Adipocyte (in vitro differentiated cells): ENCODE results near the gene PYCR2.
A peak's percentile ranks its signal among the peaks of the same experiment; 100 is the strongest.
"Not testable (repeated sequence)": the region's sequence is repeated elsewhere in the genome, so short reads cannot be mapped to it uniquely, and the experiment has no call there.

Experiments used
- DNase-seq: peaks from one replicate; pipeline ENCODE4 v3.0.0-alpha.2; 2015; ENCODE audit warnings: low read depth
- H3K27me3 ChIP-seq: replicated peaks from 2 replicates; pipeline ENCODE4 v1.7.0; 2013; ENCODE audit warnings: mild to moderate bottlenecking, low read length, moderate library complexity; ENCODE audit not compliant: control insufficient read depth, insufficient read depth
- H3K36me3 ChIP-seq: 2 replicates; pipeline ENCODE4 v1.7.0; 2013; ENCODE audit warnings: low read length, mild to moderate bottlenecking, moderate library complexity; ENCODE audit not compliant: control insufficient read depth, insufficient read depth, severe bottlenecking
- H3K4me1 ChIP-seq: 2 replicates; pipeline ENCODE4 v1.7.0; 2013; ENCODE audit warnings: mild to moderate bottlenecking, low read length, moderate library complexity; ENCODE audit not compliant: control insufficient read depth, insufficient read depth
- H3K4me3 ChIP-seq: 2 replicates; pipeline ENCODE4 v1.7.0; 2013; ENCODE audit warnings: mild to moderate bottlenecking, low read length, moderate library complexity
- H3K9ac ChIP-seq: 2 replicates; pipeline ENCODE4 v1.7.0; 2013; ENCODE audit warnings: mild to moderate bottlenecking, low read length, moderate library complexity
- H3K9me3 ChIP-seq: 2 replicates; pipeline ENCODE4 v1.7.0; 2013; ENCODE audit warnings: mild to moderate bottlenecking, low read length, moderate library complexity; ENCODE audit not compliant: control insufficient read depth

Gene PYCR2

DNA sequence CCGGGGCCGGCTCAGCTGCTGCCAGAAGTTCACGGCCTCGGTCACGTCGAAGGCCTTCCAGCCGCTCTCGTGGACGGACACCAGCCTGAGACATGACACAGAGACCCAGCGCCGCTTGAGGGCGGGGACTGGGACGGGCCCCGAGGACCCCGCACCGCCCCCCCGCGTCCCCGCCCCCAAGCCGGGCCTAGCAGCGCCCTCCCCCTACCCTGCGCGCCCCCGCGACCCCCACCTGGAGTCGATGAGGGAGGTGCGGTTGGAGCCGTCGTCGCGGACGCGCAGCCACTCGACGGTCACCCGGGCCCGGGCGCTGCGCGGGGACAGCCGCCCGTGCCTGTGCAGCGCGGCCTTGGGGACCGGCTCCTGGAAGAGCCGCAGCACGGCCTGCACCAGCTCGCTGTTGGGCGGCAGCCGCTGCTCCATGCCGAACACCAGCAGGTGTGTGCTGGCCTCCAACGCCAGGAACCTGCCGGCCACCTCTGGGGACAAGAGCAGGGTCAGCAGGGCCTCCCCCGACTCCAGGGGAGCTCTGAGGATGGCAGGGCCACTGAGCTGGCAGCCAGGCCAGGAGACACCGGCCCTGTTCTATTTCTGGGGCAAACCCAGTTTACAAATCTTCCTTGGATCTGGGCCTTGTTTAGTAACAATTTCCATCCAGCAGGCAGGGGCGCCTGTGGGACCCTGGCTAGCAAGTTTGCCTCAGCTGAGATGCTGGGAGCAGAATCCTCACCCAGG lies 36.3 kb downstream of the PYCR2 start:
- not testable (repeated sequence) for H3K9ac ChIP-seq, H3K9me3 ChIP-seq, H3K27me3 ChIP-seq, DNase-seq, H3K4me3 ChIP-seq, H3K36me3 ChIP-seq
- H3K4me1 ChIP-seq: peaks cover 14% of the 10 kb centered on the region

DNA sequence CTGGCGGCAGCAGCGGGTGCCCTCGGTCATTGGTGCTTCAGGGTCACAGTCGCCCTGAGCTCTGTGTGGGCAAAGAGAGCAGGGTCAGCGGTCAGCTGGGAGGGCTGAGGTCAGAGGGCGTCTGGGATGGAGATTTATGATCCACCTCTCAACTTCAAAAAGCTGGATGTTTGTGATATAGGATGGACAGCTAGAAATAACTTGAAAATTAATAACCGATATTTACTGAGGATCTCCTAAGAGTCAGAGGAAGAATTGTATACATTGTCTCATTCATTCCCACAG lies 37.1 kb downstream of the PYCR2 start:
- no peak for DNase-seq

DNA sequence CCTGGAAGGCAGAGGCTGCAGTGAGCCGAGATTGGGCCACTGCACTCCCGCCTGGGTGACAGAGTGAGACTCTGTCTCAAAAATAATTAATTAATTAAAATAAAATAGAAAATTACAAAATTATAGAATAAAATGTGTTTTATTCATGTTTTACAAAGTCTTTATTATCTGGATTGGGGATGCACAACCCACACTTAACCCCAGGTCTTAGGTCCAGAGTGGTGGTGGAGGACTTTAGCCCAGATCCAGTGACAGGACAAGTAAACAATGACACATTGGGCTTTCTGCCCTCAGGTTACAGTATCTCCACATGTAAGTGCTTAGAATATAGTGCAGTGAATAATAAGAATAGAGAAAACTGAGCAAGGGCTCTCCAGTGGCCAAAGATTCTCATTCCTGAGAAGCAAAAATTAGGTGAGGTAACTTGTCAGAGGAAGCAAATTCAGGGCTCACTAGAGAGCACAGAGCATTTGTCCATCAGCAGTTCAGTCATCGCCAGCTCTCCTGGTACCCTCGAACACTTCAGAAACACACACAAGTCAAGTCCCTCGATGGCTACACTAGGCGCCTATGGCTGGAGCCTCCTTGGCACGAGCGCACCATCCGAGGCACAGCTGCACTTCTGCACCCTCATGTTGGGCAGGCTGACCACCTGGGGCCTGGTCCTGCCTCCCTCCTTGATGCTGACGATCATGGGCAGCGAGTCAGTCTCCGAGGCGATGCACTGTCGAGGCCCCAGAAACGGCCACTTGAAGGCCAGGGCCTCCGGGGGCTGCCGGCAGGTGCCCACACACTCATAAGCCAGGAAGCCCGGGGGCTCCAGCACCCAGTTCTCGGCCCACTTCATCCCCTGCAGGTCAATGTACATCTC lies 37.7 kb downstream of the PYCR2 start:
- H3K27me3 ChIP-seq: peaks cover 5% of the 10 kb centered on the region
- H3K9me3 ChIP-seq: no peaks in the 10 kb centered on the region
- H3K4me1 ChIP-seq: peaks cover 15% of the 10 kb centered on the region
- no peaks in the 10 kb centered on the region for H3K36me3 ChIP-seq
- no peak overlapping the region for H3K9ac ChIP-seq
- no peak overlapping the region for H3K4me3 ChIP-seq
- DNase-seq: no peak

More for the DNA sequence above, 37.1 kb downstream of the PYCR2 start:
- H3K9me3 ChIP-seq: no peaks in the 10 kb centered on the region
- no peak overlapping the region for H3K9ac ChIP-seq
- no peak overlapping the region for H3K4me3 ChIP-seq
- H3K27me3 ChIP-seq: peaks cover 5% of the 10 kb centered on the region
- H3K36me3 ChIP-seq: no peaks in the 10 kb centered on the region
- H3K4me1 ChIP-seq: peaks cover 14% of the 10 kb centered on the region

- peaks cover 5% of the 10 kb centered on the region for H3K27me3 ChIP-seq
Observed at GRCh38 chr1:225885336-225885735, 38.7 kb downstream of the PYCR2 start.

DNA sequence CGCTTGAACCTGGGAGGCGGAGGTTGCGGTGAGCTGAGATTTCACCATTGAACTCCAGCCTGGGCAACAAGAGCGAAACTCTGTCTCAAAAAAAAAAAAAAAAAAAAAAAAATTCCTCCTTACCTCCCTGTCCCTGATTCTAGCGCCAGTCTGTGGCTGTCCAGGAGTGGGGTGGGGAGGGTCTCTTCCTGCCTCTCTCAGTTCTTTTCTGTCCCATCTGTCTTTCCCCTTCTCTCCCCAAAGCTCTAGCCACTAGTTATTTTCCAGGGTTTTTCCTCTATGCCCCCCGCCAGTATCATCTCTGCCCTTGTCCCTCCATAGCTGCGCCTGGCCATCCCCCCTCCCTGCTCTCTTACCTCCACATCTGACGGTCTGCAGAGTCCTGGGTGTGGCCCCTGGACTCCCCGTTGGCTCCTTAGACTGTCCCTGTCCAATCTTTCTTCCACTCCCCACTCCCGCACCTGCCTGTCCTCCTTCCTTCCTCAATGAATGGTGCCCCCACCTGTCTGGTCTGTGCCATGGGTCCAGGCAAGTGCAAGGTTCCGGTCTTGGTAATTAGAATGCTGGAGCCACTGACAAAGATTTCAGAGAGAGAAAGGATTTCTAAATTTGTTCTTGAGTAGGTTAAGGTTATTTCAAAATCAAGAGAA lies 40.3 kb downstream of the PYCR2 start:
- Histone ChIP-seq H3K9me3 (no peaks in the 10 kb centered on the region), H3K36me3 (no peaks in the 10 kb centered on the region), H3K27me3 (peaks cover 5% of the 10 kb centered on the region), H3K4me3 (no peak overlapping the region), H3K9ac (peak overlapping the region; percentile 98), H3K4me1 (peaks cover 36% of the 10 kb centered on the region)
- DNase-seq: no peak

More at GRCh38 chr1:225885336-225885735, 38.7 kb downstream of the PYCR2 start:
- H3K9me3 ChIP-seq: no peaks in the 10 kb centered on the region
- no peaks in the 10 kb centered on the region for H3K36me3 ChIP-seq
- no peak overlapping the region for H3K9ac ChIP-seq
- H3K4me1 ChIP-seq: peaks cover 22% of the 10 kb centered on the region
- no peak overlapping the region for H3K4me3 ChIP-seq
- no peak for DNase-seq

DNA sequence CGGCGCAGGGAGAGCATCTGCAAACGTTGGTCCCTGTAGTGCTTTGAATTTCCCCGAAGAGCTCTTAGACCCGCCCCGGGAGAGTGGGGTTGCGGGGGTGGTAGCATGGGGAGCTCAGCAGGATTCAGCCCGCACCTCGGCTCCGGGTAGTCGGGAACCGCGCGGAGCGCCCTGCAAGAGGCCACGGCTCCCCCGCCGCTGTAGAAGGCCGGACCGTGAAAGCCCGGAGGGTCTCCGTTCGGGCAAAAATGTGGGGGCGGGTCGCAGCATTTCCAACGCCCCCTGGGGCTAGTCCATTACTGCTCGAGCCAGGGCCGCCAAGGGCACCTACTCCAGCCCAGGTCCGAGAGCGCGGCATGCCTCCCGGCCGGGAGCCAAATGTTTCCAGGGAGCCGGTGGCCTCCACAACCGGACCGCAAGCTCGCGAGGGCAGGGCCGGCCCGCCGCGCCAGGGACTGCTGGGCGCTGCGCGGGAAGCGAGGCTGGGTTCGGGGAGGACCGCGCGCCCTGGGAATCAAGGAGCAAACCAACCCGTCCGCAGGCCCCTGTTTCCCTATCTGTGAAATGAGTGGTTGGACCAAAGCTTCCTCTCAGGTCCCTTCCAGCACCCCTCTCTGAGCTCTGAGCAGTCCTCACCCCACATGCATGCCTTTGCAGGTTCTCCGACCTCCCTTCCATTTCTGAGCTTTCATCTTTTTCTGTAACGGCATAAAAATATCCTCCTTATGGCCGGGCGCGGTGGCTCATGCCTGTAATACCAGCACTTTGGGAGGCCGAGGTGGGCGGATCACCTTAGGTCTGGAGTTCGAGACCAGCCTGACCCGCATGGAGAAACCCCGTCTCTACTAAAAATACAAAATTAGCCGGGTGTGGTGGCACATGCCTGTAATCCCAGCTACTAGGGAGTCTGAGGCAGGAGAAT lies 41.1 kb downstream of the PYCR2 start:
- Histone ChIP-seq H3K9ac (peak overlapping the region; percentile 98), H3K4me3 (peak overlapping the region; percentile 96), H3K36me3 (no peaks in the 10 kb centered on the region), H3K27me3 (peaks cover 5% of the 10 kb centered on the region), H3K9me3 (no peaks in the 10 kb centered on the region), H3K4me1 (peaks cover 44% of the 10 kb centered on the region)
- peak; percentile 77 for DNase-seq

DNA sequence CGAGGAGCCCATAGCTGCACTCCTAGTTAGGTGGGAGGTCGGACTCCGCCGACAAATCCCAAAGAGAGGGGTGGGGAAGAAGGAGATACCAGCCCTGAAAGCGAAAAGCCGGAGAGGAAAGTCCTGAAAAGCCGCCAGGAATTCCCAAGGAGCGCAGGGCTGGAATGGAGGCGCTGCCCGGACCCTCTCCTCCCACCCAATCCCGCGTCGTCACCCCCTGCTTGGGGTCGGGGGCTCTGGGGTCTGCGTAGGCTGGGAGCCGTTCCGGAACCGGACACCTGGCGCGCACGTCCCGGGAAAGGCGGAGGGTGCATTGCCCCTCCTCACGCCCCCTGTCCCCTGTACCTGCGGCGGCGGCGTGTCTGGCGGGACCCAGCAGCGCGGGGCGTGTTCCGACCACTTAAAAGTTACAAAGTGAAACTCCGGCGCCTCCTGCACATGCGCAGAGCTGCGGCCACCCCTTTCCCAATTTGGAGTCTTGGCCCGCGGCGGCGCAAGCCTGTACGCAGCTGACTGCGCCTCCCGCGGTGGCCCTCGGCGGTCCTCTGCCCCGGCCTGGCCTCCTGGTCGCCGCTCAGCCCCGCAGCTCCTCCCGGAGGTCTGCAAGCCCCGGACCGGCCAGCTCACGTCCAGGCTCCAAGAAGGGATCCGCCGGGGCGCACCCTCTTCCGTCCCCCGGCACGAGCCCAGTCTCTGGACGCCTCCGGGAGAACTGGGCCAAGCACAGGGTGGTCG lies 41.9 kb downstream of the PYCR2 start, which contains the start of gene TMEM63A:
TSS of gene TMEM63A (minus strand) at position 422 of the 735 bp plus-strand sequence. CDS start 4,800 bp downstream, outside the sequence.
- Histone ChIP-seq H3K9me3 (no peaks in the 10 kb centered on the region), H3K9ac (peak within 1 kb of the TSS; percentile 98), H3K27me3 (peaks cover 4% of the 10 kb centered on the region), H3K36me3 (peaks cover 3% of the 10 kb centered on the region), H3K4me3 (peak within 1 kb of the TSS; percentile 96), H3K4me1 (peaks cover 53% of the 10 kb centered on the region)
- peak; percentile 95 for DNase-seq

DNA sequence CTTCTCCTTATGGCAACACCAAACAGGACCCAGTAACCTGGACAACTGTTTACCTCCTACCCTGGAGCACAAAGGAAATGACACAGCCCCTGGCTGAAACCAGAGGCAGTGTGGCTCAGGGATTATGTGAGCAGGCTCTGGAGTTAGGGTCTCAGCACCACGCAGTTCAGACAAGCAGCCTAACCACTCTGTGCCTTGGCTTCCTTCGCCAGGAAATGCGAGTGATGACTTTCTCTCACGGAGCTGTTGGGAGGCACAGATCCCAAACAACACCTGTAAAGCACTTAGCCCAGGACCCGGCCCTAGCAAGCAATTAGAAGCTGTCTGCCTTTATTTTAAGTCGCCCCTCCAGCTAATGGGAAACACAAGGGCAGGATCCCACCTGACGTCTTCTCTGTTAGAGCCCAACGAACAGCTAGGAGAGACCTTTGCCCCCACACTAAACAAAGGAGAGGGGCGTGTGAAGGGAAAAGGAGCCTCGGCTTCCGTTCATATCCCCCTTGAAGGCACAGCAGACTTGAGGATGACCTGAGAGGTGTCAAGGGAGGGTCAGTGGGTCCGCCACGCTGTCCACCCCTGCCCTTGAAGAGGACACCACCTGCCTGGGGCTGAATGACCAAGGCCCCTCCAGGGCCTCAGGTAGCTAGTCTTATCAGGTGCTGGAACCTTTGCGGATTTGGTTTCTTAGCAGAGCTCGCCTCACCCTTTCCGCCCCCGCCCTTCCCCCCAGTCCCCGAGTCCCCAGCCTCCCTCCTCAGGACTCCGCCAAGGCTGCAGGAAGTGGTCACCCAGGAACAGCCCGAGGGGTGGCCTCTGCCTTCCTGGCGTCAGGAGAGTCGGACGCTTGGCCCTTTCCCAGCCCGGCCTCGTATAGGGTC lies 42.7 kb downstream of the PYCR2 start:
- peak overlapping the region; percentile 98 for H3K9ac ChIP-seq
- peaks cover 56% of the 10 kb centered on the region for H3K4me1 ChIP-seq
- peak overlapping the region; percentile 96 for H3K4me3 ChIP-seq
- H3K27me3 ChIP-seq: no peaks in the 10 kb centered on the region
- no peaks in the 10 kb centered on the region for H3K9me3 ChIP-seq
- DNase-seq: peak; percentile 56
- peaks cover 8% of the 10 kb centered on the region for H3K36me3 ChIP-seq

DNA sequence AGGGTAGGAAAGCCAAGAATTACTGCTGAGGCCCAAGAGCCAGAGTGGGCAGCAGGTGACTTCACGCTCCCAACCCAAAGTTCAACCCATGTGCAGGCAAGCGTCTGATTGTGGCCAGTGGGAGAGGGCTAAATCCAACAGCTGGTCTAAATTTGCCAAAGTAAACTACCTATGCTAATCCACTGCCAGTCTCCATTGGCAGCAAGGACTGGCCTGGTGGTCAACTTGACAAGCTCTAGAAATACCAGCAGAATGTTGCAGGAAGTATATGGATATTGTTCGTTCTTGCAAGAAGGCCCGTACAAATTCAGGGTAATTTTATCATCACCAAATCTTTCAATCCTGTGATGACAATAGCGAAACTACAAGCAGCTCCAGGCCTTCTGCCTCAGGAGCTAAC lies 43.4 kb downstream of the PYCR2 start:
- Histone ChIP-seq H3K4me1 (peaks cover 56% of the 10 kb centered on the region), H3K27me3 (no peaks in the 10 kb centered on the region), H3K9me3 (no peaks in the 10 kb centered on the region), H3K36me3 (peaks cover 11% of the 10 kb centered on the region), H3K4me3 (peak overlapping the region; percentile 96), H3K9ac (peak overlapping the region; percentile 98)
- peak; percentile 21 for DNase-seq
